NCI-H2196 treated with DMSO at 0.1 percent for 48 hours (cell line): ENCODE data around the gene KCNT1.

Source experiments
- DNase-seq: peaks from one replicate; lab custom pipeline; 2025; ENCODE audit not compliant: unreplicated experiment; lab: John Stamatoyannopoulos, UW

Gene KCNT1

GRCh38 chr9:135724186-135724787, 22.3 kb downstream of the KCNT1 start:
- DNase-seq, result no peak

GRCh38 chr9:135726138-135726853, 24.3 kb downstream of the KCNT1 start:
- no peak for DNase-seq

GRCh38 chr9:135727257-135727875, 25.4 kb downstream of the KCNT1 start:
- DNase-seq, result no peak

GRCh38 chr9:135728436-135729110, 26.6 kb downstream of the KCNT1 start:
- no peak for DNase-seq

GRCh38 chr9:135729480-135729879, 27.5 kb downstream of the KCNT1 start:
- DNase-seq, result no peak

GRCh38 chr9:135731454-135731853, 29.5 kb downstream of the KCNT1 start:
- DNase-seq, result no peak

GRCh38 chr9:135732569-135733257, 30.7 kb downstream of the KCNT1 start:
- DNase-seq, result no peak

- DNase-seq, result no peak
Measured at GRCh38 chr9:135734616-135735144, 32.7 kb downstream of the KCNT1 start.

- no peak for DNase-seq
Measured at GRCh38 chr9:135736272-135736978, 34.4 kb downstream of the KCNT1 start.

GRCh38 chr9:135736979-135737839, 35.2 kb downstream of the KCNT1 start:
- no peak for DNase-seq

- no peak for DNase-seq
Measured at GRCh38 chr9:135737840-135738521, 36.0 kb downstream of the KCNT1 start.

GRCh38 chr9:135739271-135740220, 37.6 kb downstream of the KCNT1 start:
- no peak for DNase-seq

GRCh38 chr9:135741276-135742219, 39.6 kb downstream of the KCNT1 start:
- no peak for DNase-seq

GRCh38 chr9:135743021-135743420, 41.0 kb downstream of the KCNT1 start:
- no peak for DNase-seq

- DNase-seq, result no peak
Measured at GRCh38 chr9:135743546-135744332, 41.8 kb downstream of the KCNT1 start.
